Measurements from ENCODE around the gene DDN. TPM values are rescaled to one million over a fixed set of nuclear protein-coding genes. Genes with fewer than 3 reads are reported as not detected.

Gene DDN
- total RNA-seq, 1 donor from 2014 or later: 0.44 TPM

DNA sequence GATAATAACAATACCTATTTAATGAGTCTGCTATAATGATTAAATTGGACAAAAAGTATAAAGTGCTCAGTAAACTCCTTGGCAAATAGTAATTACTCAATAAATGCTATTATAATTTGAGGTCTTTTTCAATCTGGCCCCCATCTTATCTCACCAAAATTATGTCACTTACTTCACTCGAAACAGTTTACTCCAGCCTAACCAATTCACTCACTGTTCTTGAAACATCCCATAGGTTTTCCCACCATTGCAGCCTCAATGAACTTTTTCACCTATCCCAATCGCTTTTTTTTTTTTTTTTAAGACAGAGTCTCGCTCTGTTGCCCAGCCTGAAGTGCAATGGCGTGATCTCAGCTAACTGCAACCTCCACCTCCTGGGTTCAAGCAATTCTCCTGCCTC, 36.9 kb upstream of the DDN start:
- H3K4me1 Mint-ChIP-seq: no peaks in the 10 kb centered on the region
- intact Hi-C loops (cut with micrococcal nuclease): no loop called here
- H3K36me3 Mint-ChIP-seq (ENCODE audit: low read depth): peaks cover 85% of the 10 kb centered on the region
- DNase-seq (no peak), ATAC-seq (ENCODE audit: low read depth) (no peak)
- H3K27me3 Mint-ChIP-seq: no peaks in the 10 kb centered on the region
- CTCF ChIA-PET: no interaction called here
- TF ChIP-seq, protein P1, sequence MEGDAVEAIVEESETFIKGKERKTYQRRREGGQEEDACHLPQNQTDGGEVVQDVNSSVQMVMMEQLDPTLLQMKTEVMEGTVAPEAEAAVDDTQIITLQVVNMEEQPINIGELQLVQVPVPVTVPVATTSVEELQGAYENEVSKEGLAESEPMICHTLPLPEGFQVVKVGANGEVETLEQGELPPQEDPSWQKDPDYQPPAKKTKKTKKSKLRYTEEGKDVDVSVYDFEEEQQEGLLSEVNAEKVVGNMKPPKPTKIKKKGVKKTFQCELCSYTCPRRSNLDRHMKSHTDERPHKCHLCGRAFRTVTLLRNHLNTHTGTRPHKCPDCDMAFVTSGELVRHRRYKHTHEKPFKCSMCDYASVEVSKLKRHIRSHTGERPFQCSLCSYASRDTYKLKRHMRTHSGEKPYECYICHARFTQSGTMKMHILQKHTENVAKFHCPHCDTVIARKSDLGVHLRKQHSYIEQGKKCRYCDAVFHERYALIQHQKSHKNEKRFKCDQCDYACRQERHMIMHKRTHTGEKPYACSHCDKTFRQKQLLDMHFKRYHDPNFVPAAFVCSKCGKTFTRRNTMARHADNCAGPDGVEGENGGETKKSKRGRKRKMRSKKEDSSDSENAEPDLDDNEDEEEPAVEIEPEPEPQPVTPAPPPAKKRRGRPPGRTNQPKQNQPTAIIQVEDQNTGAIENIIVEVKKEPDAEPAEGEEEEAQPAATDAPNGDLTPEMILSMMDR (IDR thresholded peaks at IDR 0.05): no peak
- no peak overlapping the region for H3K27ac Mint-ChIP-seq
- H3K9me3 Mint-ChIP-seq: no peaks in the 10 kb centered on the region
- POLR2A ChIA-PET: interaction anchor here (0.7 to 0.9 kb wide), 2 partner anchors 12 to 48 kb away, joined by 4 to 5 read pairs; no protein-coding TSS in a partner anchor
- H3K4me3 Mint-ChIP-seq: no peak overlapping the region

DNA sequence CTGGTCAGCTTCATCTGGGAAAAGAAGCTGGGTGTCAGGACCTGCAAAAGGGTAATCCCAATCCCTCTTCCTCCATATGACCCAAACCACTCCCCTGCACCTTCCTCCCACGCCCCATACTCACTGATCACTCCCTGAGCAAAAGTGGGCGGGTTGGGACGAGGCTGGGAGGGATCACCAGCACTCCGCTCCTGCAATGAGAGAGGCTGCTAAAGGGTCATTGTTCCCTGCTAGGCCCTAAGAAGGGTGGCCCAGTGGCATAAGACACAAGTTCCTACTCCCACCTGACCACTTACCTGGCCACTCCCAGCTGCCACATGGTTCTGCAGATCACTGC, 35.1 kb upstream of the DDN start:
- no peak for DNase-seq
- ChIA-PET POLR2A (no interaction called here), CTCF (interaction anchor here (1.5 kb wide), 1 partner anchor 10 kb away, joined by 3 read pairs; no protein-coding TSS in a partner anchor)
- H3K4me3 Mint-ChIP-seq: no peak overlapping the region
- peaks cover 80% of the 10 kb centered on the region for H3K36me3 Mint-ChIP-seq (ENCODE audit: low read depth)
- TF ChIP-seq, protein P1 (IDR thresholded peaks at IDR 0.05): no peak
- no peaks in the 10 kb centered on the region for H3K27me3 Mint-ChIP-seq
- intact Hi-C loops (cut with micrococcal nuclease): no loop called here
- H3K4me1 Mint-ChIP-seq: no peaks in the 10 kb centered on the region
- ATAC-seq (ENCODE audit: low read depth): no peak
- H3K9me3 Mint-ChIP-seq: no peaks in the 10 kb centered on the region
- no peak overlapping the region for H3K27ac Mint-ChIP-seq

- TF ChIP-seq, protein P1 (IDR thresholded peaks at IDR 0.05): no peak
- Mint-ChIP-seq H3K9me3 (no peaks in the 10 kb centered on the region), H3K27me3 (no peaks in the 10 kb centered on the region), H3K36me3 (ENCODE audit: low read depth) (peaks cover 80% of the 10 kb centered on the region), H3K4me1 (no peaks in the 10 kb centered on the region), H3K4me3 (no peak overlapping the region), H3K27ac (no peak overlapping the region)
- intact Hi-C loops (cut with micrococcal nuclease): no loop called here
- DNase-seq (no peak), ATAC-seq (ENCODE audit: low read depth) (no peak)
- CTCF ChIA-PET: interaction anchor here (1.5 kb wide), 1 partner anchor 10 kb away, joined by 3 read pairs; no protein-coding TSS in a partner anchor
- POLR2A ChIA-PET: no interaction called here
These were observed 34.6 kb upstream of the DDN start for GRCh38 chr12:49033611-49034285.

DNA sequence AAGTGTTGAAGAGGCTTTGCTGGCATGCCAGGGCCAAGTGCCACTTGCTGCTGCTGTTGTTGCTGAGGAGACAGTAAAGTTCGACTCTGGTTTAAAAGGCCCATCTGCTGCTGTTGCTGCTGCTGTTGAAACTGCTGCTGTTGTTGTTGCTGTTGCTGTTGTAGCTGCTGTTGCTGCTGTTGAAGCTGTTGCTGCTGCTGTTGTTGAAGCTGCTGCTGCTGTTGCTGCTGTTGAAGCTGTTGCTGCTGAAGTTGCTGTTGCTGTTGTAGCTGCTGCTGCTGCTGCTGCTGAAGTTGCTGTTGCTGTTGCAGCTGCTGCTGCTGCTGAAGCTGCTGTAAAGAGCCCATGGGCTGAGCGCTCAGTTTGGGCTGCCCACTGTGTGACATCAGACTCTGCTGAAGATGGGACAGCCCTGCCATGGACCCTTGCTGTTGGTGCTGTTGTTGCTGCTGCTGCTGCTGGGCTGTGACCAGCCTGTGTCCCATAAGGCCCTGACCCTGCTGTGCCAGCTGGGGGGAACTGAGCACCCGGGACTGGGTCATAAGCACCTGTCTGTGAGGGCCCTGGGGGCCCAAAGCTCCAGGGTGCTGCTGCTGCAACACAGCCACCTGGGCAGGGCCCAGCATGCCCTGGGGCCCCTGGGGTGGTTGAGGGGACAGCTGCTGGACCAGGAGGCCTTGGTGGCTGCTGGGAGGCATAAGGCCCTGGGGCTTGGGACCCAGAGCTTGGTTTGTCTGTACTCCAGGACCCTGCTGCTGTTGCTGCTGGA, 33.7 kb upstream of the DDN start:
- POLR2A ChIA-PET: no interaction called here
- CTCF ChIA-PET: no interaction called here
- Mint-ChIP-seq H3K36me3 (ENCODE audit: low read depth) (peaks cover 80% of the 10 kb centered on the region), H3K4me1 (no peaks in the 10 kb centered on the region), H3K4me3 (no peak overlapping the region), H3K27ac (no peak overlapping the region), H3K27me3 (no peaks in the 10 kb centered on the region), H3K9me3 (no peaks in the 10 kb centered on the region)
- DNase-seq (no peak), ATAC-seq (ENCODE audit: low read depth) (no peak)
- TF ChIP-seq, protein P1 (IDR thresholded peaks at IDR 0.05): no peak
- intact Hi-C loops (cut with micrococcal nuclease): no loop called here

GRCh38 chr12:49032276-49032675, 33.1 kb upstream of the DDN start:
- Mint-ChIP-seq H3K4me3 (no peak overlapping the region), H3K27ac (no peak overlapping the region), H3K4me1 (no peaks in the 10 kb centered on the region), H3K9me3 (no peaks in the 10 kb centered on the region), H3K36me3 (ENCODE audit: low read depth) (peaks cover 80% of the 10 kb centered on the region), H3K27me3 (no peaks in the 10 kb centered on the region)
- ChIA-PET CTCF (no interaction called here), POLR2A (no interaction called here)
- TF ChIP-seq, protein P1 (IDR thresholded peaks at IDR 0.05): no peak
- DNase-seq (no peak), ATAC-seq (ENCODE audit: low read depth) (no peak)
- intact Hi-C loops (cut with micrococcal nuclease): no loop called here

Data from activated B cell treated with CpG ODN at 0.5 μM for 24 hours (primary cell).